Measurements from ENCODE around the gene LRRC4B.

The LRRC4B gene

DNA sequence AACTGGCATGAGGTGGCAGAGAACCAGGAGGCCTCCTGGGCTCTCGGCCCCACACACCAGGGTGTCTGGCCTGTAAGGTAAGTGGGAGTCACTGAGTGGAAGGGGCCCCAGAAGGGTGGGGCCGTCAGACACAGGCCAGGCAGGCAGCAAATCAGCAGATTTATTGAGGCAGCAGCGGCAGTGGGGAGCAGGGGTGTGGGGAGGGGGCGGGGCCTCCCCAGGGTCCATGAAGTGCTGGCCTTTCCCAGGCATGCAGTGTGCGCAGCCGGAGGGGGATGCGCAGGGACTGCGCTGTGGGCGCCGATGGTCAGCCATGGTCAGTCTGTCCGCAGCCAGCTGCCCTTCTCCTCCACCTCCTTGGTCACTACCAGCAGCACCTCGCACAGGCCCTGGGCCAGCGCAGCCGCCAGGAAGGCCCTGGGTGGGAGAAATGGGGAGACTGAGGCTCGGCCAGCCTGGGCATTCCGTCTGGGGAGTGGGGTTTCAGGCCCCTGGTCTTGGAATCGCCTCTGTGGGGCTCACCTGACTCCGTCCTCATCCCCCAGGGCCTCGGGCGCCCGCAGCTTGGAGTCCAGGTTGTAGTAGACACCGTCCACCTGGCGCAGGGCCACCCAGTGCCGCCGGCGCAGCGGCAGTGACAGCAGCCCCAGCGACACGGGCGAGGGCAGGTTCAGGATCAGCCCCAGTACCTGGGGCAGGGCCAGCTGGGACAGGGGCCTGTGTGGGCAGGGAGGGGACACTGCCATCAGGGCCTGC, 62.2 kb downstream of the LRRC4B start:
- DNase-seq (ENCODE audit: low spot score) = no peak

DNA sequence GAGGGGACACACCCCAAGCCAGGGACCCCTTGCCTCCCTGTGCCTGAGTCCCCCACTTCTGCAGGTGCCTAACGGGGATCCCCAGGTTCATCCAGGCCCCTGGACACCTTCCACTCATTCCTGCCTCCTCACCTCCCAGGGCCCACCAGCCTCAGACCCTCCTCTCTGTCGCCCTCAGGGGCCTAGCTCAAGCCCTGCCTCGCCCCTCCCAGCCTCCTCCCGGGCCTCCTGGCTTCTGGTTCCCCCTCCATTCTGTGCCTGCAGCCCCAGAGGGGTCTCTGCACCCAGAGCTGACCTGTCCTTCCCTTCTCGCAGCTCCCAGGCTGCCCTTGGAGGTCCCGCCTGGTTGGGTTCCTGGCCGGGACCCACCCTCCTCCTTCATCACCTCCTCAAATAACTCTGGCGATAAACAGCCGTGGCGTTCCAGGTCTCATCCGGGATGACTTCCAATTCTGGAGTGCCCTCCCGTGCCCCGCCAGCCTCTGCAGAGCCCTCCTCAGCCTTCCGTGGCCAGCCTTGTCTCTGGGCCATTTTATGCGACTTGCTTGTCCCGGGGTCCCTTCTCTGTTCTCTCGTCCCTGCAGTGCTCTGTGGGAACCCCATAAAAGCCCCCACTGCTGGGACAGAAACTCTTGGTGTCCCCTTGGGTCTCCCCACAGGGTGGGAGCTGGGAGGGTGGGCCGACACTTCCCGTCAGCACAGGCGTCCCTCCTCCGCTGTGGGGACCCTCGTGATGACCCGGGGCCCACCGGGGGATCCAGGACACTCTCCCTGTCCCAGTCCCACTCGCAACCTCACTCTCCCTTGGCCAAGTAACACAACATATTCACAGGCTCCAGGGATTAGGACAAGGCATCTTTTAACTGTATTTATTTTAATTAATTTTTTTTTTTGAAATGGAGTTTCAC, 66.4 kb downstream of the LRRC4B start:
- no peak for DNase-seq (ENCODE audit: low spot score)

DNA sequence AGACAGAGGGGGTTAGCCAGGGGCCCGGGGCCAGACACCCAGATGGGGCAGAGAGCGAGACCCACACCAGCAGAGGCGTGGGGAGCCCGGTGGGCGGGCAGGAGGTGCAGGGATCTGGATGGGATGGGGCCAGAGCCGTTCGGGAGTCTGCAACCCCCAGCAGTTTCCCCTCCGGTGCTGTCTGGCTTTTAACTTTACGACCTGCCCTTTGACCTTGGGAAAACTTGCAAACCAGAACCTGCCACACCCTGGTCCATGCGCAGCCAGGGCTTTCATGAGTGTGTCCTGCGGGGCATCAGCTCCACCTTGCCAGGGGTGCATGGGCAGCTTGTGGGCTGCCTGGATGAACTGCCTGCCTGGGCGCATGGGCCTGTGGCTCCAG, 67.1 kb downstream of the LRRC4B start:
- DNase-seq (ENCODE audit: low spot score) = no peak

DNA sequence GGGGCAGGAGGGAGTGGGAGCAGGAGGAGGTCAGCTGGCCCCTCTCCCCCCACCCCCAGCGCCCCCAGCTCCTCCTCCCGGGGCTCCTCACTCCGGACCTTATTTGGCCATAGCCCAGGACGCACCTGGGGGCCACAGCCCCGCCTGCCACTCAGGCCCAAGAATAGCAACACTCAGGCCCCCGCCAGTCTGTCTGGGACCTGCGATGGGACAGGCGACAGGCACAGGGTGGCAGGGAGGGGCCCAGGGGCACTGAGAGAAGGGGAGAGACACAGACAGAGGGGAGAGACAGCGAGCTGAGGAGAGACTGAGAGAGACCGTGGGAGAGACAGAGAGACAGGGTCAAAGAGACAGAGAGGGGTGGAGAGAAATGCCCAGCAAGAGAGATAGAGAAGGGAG, 67.5 kb downstream of the LRRC4B start:
- no peak for DNase-seq (ENCODE audit: low spot score)

DNA sequence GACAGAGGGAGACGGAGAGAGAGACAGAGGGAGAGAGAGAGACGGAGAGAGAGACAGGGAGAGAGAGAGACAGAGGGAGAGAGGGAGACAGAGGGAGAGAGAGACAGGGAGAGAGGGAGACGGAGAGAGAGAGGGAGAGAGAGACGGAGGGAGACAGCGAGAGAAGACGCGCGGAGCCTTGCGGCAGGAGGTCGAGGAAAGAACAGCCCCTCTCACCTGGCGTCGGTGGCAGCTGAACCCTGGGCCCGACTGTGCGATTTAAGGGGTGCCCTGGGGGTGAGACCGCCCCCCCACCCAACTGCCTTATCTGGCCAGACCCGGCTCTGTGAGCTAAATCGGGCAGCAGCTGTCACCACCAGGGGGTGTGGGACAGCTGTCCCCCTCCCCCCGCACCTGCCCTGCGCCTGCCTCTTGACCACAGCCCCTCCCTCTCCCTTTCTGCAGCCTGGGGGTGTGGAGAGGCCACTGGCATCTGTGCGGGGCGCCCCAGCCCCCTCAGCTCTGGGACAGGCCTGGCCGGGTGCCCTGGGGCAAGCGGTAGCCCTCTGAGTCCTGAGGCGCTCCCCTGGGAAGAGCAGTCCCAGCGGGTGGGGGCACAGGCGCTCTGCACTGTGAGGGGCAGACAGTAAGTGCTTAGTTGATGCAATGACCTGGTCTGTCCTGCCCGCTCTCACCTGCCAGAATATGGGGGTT, 68.0 kb downstream of the LRRC4B start:
- no peak for DNase-seq (ENCODE audit: low spot score)

DNA sequence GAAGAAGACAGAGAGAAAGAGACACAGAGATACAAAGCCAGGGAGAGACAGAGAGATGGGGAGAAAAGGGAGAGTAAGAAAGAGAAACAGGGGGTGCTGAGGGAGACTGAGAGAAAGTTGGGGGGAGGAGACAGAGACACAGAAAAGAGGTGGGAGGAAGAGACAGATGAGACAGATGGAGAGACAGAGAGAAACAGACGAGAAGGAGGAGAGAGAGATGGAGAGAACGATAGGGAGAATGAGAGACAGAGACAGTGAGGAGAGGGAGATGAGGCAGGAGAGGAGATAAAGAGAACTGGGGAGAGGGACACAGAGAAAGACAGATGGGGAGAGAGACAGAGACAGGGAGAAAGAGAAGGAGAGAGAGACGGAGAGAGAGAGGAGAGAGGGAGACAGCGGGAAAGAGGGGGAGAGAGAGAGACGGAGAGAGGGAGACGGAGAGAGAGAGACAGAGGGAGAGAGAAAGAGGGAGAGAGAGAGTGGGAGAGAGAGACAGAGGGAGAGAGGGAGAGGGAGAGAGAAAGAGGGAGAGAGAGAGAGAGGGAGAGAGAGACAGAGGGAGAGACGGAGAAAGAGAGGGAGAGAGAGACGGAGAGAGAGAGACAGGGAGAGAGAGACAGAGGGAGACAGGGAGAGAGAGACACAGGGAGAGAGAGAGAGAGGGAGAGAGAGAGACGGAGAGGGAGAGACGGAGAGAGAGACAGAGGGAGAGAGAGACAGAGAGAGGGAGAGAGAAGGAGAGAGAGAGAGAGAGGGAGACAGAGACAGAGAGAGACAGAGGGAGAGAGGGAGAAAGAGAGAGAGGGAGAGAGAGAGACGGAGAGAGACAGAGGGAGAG, 69.8 kb downstream of the LRRC4B start:
- no peak for DNase-seq (ENCODE audit: low spot score)

DNA sequence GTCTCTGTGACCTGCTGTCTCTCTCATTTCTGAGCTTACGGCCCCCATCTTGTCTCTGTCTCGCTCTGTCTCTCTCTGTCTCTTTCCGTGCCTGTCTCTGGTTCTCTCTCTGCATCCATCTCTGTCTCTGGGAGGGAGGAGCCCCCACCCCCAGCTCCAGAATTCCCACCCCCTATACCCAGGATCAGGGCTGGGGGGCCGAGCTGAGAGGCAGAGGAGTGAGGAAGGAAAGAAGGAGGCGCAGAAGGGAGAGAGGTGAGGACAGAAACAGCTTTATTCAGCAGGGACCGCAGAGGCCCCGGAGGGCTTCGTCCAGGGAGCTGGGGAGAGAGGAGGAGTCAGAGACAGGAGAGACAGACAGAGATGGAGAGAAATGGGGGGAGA, 71.2 kb downstream of the LRRC4B start:
- DNase-seq (ENCODE audit: low spot score) = no peak

DNA sequence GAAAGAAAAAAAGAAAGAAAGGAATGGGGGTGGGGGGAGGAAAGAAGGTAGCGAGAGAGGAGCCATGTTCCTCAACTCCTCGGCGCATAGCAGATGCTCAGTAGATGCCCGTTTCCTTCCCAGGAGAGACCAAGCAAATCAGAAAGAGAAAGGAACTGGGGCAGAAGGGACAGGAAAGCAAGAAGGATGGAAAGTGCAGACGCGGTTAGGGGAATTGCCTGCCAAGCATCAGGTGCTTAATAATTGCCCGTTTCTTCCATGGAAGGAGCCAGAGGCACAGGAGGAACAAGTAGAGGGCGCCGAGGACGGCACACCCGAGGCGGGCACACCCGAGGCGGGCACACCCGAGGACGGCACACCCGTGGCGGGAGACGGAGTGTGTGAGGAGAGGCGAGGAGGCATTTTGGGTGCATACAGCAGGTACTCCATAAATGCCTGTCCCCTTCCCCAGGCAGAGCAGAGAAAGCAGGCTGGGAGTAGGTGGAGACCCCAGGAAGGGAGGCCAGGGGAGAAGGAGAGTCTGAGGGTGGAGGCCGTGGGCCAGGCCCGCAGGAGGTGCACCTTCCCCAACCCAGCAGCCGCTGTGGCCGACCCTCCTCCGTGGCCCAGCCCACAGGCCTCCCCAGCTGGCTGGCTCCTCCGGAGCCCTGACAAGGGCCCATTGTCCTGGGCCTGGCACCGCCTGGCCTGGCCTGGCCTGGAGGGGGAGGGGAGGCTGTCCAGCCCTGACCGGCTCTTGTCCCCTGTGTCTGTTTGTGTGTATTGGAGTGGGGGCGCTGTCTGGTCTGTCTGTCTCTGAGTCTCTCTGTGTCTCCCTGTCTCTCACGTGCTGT, 71.8 kb downstream of the LRRC4B start:
- DNase-seq (ENCODE audit: low spot score) = no peak

DNA sequence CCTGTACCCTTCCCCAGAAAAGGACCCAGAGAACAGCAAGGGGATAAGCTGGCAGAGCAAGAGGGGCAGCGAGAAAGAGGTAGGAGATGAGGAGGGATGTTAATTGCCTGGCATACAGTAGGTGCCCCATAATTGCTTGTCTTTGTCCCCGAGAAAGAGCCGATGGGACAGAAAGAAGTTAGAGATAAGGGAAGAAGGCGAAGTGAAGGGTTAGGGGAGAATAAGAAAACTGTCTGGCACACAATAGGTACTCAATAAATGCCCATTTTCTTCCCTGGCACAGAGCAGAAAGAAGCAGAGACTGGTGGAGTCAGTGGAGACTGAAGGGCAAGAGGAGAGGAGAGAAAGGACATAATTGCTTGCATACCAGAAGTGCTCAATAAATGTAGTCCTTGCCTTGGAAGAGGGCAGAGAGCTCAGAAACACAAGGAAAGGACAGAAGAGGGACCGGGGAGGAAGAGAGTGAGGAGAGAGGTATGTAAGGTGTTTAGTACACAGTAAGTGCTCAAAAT, 73.2 kb downstream of the LRRC4B start:
- DNase-seq (ENCODE audit: low spot score) = no peak

DNA sequence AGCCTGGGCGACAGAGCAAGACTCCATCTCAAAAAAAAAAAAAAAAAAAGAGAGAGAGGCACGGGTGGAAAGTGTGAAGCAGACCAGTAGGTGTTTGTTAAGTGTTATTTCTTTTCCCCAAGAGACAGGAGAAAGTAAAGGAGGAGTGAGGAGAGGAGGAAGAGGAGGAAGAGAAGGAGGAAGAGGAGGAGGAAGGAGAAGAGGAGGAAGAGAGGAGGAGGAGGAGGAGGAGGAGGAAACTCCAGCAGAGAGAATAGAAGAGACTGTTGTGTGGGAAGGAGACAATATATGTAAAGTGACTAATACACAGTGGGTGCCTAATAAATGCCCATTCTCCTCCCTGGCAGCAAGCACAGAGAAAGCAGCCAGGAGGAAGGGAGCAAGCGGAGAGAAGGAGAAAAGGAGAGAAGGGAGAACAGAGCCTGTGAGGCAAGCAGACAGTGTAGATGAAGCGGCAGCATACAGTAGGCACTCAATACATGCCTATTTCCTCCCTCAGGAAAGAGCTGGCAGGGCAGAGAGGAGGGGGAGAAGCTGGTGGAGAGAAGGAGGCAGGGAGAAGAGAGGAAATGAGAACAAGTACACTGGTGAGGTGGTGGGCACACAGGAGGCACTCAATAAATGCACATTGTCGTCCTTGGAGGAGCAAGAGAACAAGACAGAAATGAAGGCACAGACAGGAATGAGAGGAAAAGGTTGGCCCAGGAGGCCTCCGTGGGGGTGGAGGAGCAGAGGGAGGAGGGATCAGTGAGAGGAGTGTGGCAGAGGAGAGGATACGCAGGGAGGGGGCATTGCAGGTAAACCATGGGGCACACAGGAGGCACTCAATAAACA, 73.8 kb downstream of the LRRC4B start:
- no peak for DNase-seq (ENCODE audit: low spot score)

DNA sequence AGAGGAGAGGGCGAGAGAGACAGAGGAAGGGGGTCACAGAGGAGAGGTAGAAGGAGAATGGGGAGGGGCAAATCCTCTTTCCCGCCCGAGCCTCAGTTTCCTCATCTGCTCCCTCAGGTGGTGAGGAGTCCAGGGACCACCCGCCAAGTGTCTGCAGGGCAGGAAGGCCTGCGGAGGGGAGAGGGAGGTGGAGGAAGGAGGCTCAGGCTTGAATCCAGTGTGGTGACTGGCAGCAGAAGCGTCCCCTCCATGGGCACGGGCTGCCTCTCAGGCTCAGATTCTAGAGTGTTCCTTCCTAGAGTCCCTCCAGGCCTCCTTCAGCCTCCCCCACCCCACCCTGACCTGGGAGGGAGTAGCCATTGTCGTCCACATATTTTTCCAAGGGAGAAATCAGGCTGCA, 75.1 kb downstream of the LRRC4B start:
- no peak for DNase-seq (ENCODE audit: low spot score)

DNA sequence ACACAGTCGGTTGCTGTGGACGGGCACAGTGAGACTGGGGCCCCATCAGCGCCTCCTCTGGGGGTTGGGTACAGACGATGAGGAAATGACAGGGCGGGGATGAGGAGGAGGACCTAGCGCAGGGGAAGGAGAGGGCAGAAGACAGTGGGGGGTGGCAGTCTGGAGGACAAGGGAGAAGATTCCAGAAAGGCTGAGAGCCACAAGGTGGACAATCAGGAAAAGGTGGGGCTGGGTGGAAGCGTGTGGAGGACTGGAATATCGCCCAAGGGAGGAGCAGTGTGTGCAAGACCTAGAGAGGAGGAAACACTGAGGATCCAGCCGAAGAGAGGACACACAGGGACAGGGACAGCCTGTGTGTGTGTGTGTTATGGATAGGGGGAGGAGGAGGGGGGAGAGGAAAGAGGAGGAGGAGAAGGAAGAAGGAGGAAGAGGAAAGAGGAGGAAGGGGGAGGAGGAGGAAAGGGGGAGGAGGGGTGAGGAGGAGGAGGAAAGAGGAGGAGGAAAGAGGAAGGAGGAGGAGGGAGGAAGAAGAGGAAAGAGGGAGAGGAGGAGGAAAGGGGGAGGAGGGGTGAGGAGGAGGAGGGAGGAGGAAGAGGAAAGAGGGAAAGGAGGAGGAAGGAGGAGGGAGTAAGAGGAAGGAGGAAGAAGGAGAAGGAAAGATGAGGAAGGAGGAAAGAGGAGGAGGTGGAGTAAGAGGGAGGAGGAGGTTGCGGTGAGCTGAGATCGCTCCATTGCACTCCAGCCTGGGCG, 75.8 kb downstream of the LRRC4B start:
- DNase-seq (ENCODE audit: low spot score) = no peak

DNA sequence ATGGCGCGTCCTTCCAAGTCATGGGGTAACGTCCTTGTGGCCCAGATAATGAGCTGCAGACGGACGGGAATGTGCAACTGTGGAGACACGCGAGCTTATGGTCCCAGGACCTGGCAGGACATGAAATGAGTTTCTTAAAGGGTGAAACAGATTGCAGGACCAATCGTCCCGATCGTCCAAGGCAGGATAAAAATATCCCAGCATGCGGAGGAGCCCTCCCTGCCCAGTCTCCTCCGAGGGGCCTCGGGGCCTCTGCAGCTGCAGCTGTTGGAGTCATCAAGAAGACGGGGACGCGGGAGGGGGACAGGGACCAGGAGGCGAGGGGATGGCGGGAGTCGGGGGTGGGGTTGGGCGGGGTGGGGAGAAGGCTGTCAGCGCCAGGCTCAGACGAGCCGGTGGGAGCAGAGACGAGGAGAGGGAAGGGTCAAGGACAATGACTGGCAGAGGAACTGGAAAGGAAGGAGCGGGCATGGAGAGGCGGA, 77.2 kb downstream of the LRRC4B start:
- no peak for DNase-seq (ENCODE audit: low spot score)

DNA sequence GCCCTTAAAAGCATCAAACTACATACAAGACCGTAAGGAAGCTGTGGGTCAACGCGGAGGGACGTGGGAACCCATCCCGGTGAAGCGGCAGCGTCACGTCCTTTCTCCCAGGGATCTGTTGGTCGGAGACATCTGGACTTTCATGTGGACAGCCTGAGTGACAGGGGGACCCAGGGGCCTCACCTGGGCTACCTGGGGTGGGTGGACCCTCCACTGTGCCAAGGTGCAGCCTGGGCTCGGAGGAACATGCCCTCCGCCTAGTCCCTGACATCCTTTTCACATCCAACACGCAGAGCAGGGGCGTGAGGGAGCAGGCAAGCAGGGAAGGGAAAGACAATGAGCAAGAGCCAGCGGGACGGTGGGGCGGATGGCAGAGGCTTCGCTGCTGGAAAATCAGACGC, 77.8 kb downstream of the LRRC4B start:
- DNase-seq (ENCODE audit: low spot score) = no peak

DNA sequence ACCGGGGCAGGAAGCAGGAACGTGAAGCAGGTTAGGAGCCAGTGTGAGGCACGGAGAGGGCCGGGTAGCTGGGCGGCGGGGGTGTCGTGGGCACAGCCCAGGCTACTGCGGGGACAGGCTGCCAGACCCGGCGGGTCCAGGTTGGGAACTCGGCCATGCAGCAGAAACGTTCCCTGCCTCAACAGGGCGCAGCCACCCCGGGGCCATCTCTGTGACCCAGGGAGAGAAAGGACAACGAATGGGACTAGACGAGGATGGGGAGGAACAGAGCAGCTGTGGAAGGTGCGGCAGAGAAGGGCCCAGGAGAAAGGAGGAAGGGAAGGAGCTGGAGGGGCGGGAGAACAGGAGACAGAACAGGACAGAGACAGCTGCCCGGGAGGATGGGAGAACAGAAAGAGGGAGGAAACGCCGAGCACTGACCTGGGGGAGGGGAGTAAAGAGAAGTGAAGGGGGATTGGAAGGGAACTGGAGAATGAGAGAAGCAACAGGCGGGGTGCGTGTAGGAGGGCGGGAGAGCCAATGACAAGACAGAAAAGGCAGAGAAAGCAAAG, 78.7 kb downstream of the LRRC4B start:
- DNase-seq (ENCODE audit: low spot score) = no peak

DNA sequence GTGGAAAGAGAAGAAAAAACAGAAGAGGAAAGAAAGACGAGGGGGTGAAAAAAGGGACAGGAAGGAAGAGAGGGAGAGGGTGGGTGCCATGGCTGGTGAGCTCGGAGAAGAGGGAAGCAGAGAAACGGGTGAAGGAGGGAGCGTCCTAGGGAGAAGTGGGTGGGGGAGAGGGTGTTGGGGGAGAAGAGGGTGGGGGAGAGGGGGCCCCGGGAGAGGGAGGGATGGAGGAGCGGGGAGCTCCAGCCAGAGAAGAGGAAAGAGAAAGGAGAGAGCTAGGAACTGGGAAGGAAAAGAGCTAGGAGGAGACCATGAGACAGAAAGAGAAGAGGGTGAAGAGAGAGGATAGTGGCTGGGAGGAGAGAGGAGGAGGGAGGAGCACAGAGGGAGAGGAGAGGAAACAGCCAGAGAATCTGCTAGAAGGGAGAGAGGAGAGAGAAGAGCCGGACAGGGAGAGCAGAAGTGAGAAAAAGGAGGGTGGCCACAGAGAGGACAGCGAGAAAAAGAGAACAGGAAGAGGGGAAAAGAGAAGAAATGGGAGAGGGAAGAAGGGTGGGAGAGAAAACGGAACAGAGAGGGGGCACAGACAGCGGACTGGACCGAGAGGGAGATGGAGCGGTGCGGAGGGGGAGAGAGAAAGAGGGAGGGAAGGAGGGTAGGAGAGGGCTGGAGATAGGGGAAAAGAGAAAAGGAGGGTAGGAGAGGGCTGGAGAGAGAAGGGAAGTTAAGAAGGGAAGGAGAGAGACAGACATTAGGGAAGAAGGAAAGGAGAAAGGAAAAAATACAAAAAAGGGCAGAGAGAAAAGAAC, 79.6 kb downstream of the LRRC4B start:
- DNase-seq (ENCODE audit: low spot score) = no peak

DNA sequence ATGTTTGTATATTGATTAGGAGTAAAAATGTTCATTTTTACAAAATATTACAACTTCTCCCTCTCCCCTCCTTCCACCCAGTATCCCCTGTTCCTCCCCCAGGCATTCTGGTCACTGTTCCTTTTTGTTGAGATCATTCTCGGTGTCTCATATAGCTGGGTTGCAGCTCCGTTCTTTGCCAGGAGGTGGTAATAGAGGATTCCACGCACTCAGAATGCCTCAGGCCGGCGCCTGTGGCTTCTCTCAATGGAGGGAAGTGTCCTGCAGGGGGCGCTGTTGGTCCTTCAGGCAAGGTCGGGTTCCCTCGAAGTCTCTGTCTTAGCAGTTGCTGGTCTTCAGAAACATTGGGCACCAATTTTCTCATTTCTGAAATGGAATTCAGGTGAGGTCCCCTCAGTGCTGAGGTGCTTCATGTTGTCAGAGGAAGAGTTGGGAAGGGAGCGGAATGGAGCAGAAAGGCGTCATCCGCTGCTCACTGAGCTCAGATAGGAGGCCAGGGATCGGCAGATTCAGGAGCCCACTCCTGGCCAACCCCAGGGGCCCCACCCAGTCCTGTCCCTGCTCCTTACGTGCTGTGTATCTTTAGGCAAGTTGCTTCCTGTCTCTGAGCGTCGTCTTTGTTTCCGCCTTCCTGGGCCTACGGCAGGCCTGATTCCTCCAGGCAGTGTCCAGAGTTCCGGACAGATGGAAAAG, 81.3 kb downstream of the LRRC4B start:
- DNase-seq (ENCODE audit: low spot score) = no peak
